Measurements from ENCODE around the gene ITGA3. TPM values are rescaled to one million over a fixed set of nuclear protein-coding genes. Genes with fewer than 3 reads are reported as not detected.
A peak's percentile ranks its signal among the peaks of the same experiment; 100 is the strongest.

Gene ITGA3
- polyA plus RNA-seq, 2 donors, result 38.3 to 41.8 TPM

GRCh38 chr17:50128441-50129352 is 72.8 kb downstream of the ITGA3 start:
- Histone ChIP-seq H3K4me1 (ENCODE audit: control insufficient read depth in 2 of 2, insufficient read depth in 2 of 2, low read length in 1 of 2) (peaks cover 2 to 5% of the 10 kb centered on the region in 2 donors), H3K4me3 (ENCODE audit: low read depth in 1 of 2, low read length in 2 of 2) (peak overlapping the region in 1 of 2 donors; percentile 23), H3K27ac (ENCODE audit: low read depth in 2 of 2, low read length in 1 of 2) (no peak overlapping the region), H3K27me3 (ENCODE audit: control insufficient read depth in 1 of 2, insufficient read depth in 2 of 2, low read length in 2 of 2) (no peaks in the 10 kb centered on the region), H3K9me3 (ENCODE audit: control insufficient read depth in 2 of 2, insufficient read depth in 1 of 2, low read depth in 1 of 2, low read length in 1 of 2) (no peaks in the 10 kb centered on the region), H3K36me3 (ENCODE audit: control insufficient read depth in 2 of 2, insufficient read depth in 2 of 2, low read length in 1 of 2) (peaks cover 0 to 2% of the 10 kb centered on the region in 2 donors)
- 23 to 29% methylated on average over 27 to 32 of the region's 32 CpGs for WGBS, 2 donors

- WGBS, 2 donors, result 1 to 2% methylated on average over 27 to 31 of the region's 31 CpGs
- Histone ChIP-seq H3K36me3 (ENCODE audit: control insufficient read depth in 2 of 2, insufficient read depth in 2 of 2, low read length in 1 of 2) (peaks cover 0 to 5% of the 10 kb centered on the region in 2 donors), H3K27ac (ENCODE audit: low read depth in 2 of 2, low read length in 1 of 2) (no peak overlapping the region), H3K27me3 (ENCODE audit: control insufficient read depth in 1 of 2, insufficient read depth in 2 of 2, low read length in 2 of 2) (no peaks in the 10 kb centered on the region), H3K9me3 (ENCODE audit: control insufficient read depth in 2 of 2, insufficient read depth in 1 of 2, low read depth in 1 of 2, low read length in 1 of 2) (no peaks in the 10 kb centered on the region), H3K4me1 (ENCODE audit: control insufficient read depth in 2 of 2, insufficient read depth in 2 of 2, low read length in 1 of 2) (peaks cover 0 to 3% of the 10 kb centered on the region in 2 donors), H3K4me3 (ENCODE audit: low read depth in 1 of 2, low read length in 2 of 2) (peak overlapping the region in 1 of 2 donors; percentile 23)
Measured at GRCh38 chr17:50129353-50129727, 73.4 kb downstream of the ITGA3 start.

GRCh38 chr17:50129728-50130558 is 74.0 kb downstream of the ITGA3 start, which contains the start of gene SAMD14:
Gene SAMD14 (minus strand): TSS chr17:50130160. CDS start chr17:50124959, 5,201 bp downstream.
- peaks cover 0 to 10% of the 10 kb centered on the region in 2 donors for H3K36me3 ChIP-seq (ENCODE audit: control insufficient read depth in 2 of 2, insufficient read depth in 2 of 2, low read length in 1 of 2)
- H3K27me3 ChIP-seq (ENCODE audit: control insufficient read depth in 1 of 2, insufficient read depth in 2 of 2, low read length in 2 of 2), result no peaks in the 10 kb centered on the region
- peak within 1 kb of the TSS; percentile 19 to 23 for H3K4me3 ChIP-seq (ENCODE audit: low read depth in 1 of 2, low read length in 2 of 2)
- H3K4me1 ChIP-seq (ENCODE audit: control insufficient read depth in 2 of 2, insufficient read depth in 2 of 2, low read length in 1 of 2), result peaks cover 0 to 3% of the 10 kb centered on the region in 2 donors
- WGBS, 2 donors, result 1% methylated on average over 41 to 84 of the region's 84 CpGs
- no peaks in the 10 kb centered on the region for H3K9me3 ChIP-seq (ENCODE audit: control insufficient read depth in 2 of 2, insufficient read depth in 1 of 2, low read depth in 1 of 2, low read length in 1 of 2)
- no peak within 1 kb of the TSS for H3K27ac ChIP-seq (ENCODE audit: low read depth in 2 of 2, low read length in 1 of 2)

- WGBS, 2 donors, result 37 to 49% methylated on average over 17 to 19 of the region's 19 CpGs
- peaks cover 0 to 3% of the 10 kb centered on the region in 2 donors for H3K4me1 ChIP-seq (ENCODE audit: control insufficient read depth in 2 of 2, insufficient read depth in 2 of 2, low read length in 1 of 2)
- H3K27ac ChIP-seq (ENCODE audit: low read depth in 2 of 2, low read length in 1 of 2), result no peak overlapping the region
- peaks cover 0 to 14% of the 10 kb centered on the region in 2 donors for H3K36me3 ChIP-seq (ENCODE audit: control insufficient read depth in 2 of 2, insufficient read depth in 2 of 2, low read length in 1 of 2)
- H3K4me3 ChIP-seq (ENCODE audit: low read depth in 1 of 2, low read length in 2 of 2), result no peak overlapping the region
- no peaks in the 10 kb centered on the region for H3K27me3 ChIP-seq (ENCODE audit: control insufficient read depth in 1 of 2, insufficient read depth in 2 of 2, low read length in 2 of 2)
- no peaks in the 10 kb centered on the region for H3K9me3 ChIP-seq (ENCODE audit: control insufficient read depth in 2 of 2, insufficient read depth in 1 of 2, low read depth in 1 of 2, low read length in 1 of 2)
Measured at GRCh38 chr17:50130559-50131305, 74.8 kb downstream of the ITGA3 start.

- Histone ChIP-seq H3K9me3 (ENCODE audit: control insufficient read depth in 2 of 2, insufficient read depth in 1 of 2, low read depth in 1 of 2, low read length in 1 of 2) (no peaks in the 10 kb centered on the region), H3K4me3 (ENCODE audit: low read depth in 1 of 2, low read length in 2 of 2) (no peak overlapping the region), H3K4me1 (ENCODE audit: control insufficient read depth in 2 of 2, insufficient read depth in 2 of 2, low read length in 1 of 2) (peaks cover 0 to 3% of the 10 kb centered on the region in 2 donors), H3K36me3 (ENCODE audit: control insufficient read depth in 2 of 2, insufficient read depth in 2 of 2, low read length in 1 of 2) (peaks cover 0 to 28% of the 10 kb centered on the region in 2 donors), H3K27ac (ENCODE audit: low read depth in 2 of 2, low read length in 1 of 2) (no peak overlapping the region), H3K27me3 (ENCODE audit: control insufficient read depth in 1 of 2, insufficient read depth in 2 of 2, low read length in 2 of 2) (no peaks in the 10 kb centered on the region)
- WGBS, 2 donors, result 68 to 74% methylated on average over 6 of the region's 6 CpGs
Measured at GRCh38 chr17:50132104-50132794, 76.3 kb downstream of the ITGA3 start.

- H3K27ac ChIP-seq (ENCODE audit: low read depth in 2 of 2, low read length in 1 of 2), result peak overlapping the region; percentile 8 to 28
- H3K4me1 ChIP-seq (ENCODE audit: control insufficient read depth in 2 of 2, insufficient read depth in 2 of 2, low read length in 1 of 2), result peaks cover 0 to 3% of the 10 kb centered on the region in 2 donors
- no peaks in the 10 kb centered on the region for H3K27me3 ChIP-seq (ENCODE audit: control insufficient read depth in 1 of 2, insufficient read depth in 2 of 2, low read length in 2 of 2)
- no peak overlapping the region for H3K4me3 ChIP-seq (ENCODE audit: low read depth in 1 of 2, low read length in 2 of 2)
- H3K9me3 ChIP-seq (ENCODE audit: control insufficient read depth in 2 of 2, insufficient read depth in 1 of 2, low read depth in 1 of 2, low read length in 1 of 2), result no peaks in the 10 kb centered on the region
- peaks cover under 1 to 38% of the 10 kb centered on the region in 2 donors for H3K36me3 ChIP-seq (ENCODE audit: control insufficient read depth in 2 of 2, insufficient read depth in 2 of 2, low read length in 1 of 2)
- WGBS, 2 donors, result 54 to 56% methylated on average over 7 of the region's 7 CpGs
Measured at GRCh38 chr17:50133028-50133768, 77.3 kb downstream of the ITGA3 start.

GRCh38 chr17:50133769-50134099 is 77.8 kb downstream of the ITGA3 start:
- Histone ChIP-seq H3K9me3 (ENCODE audit: control insufficient read depth in 2 of 2, insufficient read depth in 1 of 2, low read depth in 1 of 2, low read length in 1 of 2) (no peaks in the 10 kb centered on the region), H3K4me3 (ENCODE audit: low read depth in 1 of 2, low read length in 2 of 2) (no peak overlapping the region), H3K4me1 (ENCODE audit: control insufficient read depth in 2 of 2, insufficient read depth in 2 of 2, low read length in 1 of 2) (peaks cover 0 to 3% of the 10 kb centered on the region in 2 donors), H3K27ac (ENCODE audit: low read depth in 2 of 2, low read length in 1 of 2) (no peak overlapping the region), H3K36me3 (ENCODE audit: control insufficient read depth in 2 of 2, insufficient read depth in 2 of 2, low read length in 1 of 2) (peaks cover 4 to 43% of the 10 kb centered on the region in 2 donors), H3K27me3 (ENCODE audit: control insufficient read depth in 1 of 2, insufficient read depth in 2 of 2, low read length in 2 of 2) (no peaks in the 10 kb centered on the region)
- WGBS, 2 donors, result 39 to 42% methylated on average over 14 to 16 of the region's 16 CpGs

GRCh38 chr17:50134206-50135110 is 78.5 kb downstream of the ITGA3 start:
- Histone ChIP-seq H3K9me3 (ENCODE audit: control insufficient read depth in 2 of 2, insufficient read depth in 1 of 2, low read depth in 1 of 2, low read length in 1 of 2) (no peaks in the 10 kb centered on the region), H3K27me3 (ENCODE audit: control insufficient read depth in 1 of 2, insufficient read depth in 2 of 2, low read length in 2 of 2) (no peaks in the 10 kb centered on the region), H3K4me1 (ENCODE audit: control insufficient read depth in 2 of 2, insufficient read depth in 2 of 2, low read length in 1 of 2) (no peaks in the 10 kb centered on the region), H3K36me3 (ENCODE audit: control insufficient read depth in 2 of 2, insufficient read depth in 2 of 2, low read length in 1 of 2) (peaks cover 11 to 51% of the 10 kb centered on the region in 2 donors), H3K4me3 (ENCODE audit: low read depth in 1 of 2, low read length in 2 of 2) (no peak overlapping the region), H3K27ac (ENCODE audit: low read depth in 2 of 2, low read length in 1 of 2) (no peak overlapping the region)
- 69 to 71% methylated on average over 15 to 16 of the region's 16 CpGs for WGBS, 2 donors
